Mucosa of rectum (tissue), 2 donors: ENCODE measurements around the gene RFX7.
"Not testable (repeated sequence)": the region's sequence is repeated elsewhere in the genome, so short reads cannot be mapped to it uniquely, and the experiment has no call there.

Experiments used
- H3K27ac ChIP-seq, 2 donors: one replicate each; pipeline ENCODE4 v1.7.0; 2013; ENCODE audit warnings: inconsistent platforms in 2 of 2, low read depth in 2 of 2, low read length in 2 of 2
- H3K27me3 ChIP-seq, 2 donors: one replicate each; pipeline ENCODE4 v1.7.0; 2013; ENCODE audit warnings: low read length in 2 of 2; ENCODE audit not compliant: control insufficient read depth in 2 of 2, insufficient read depth in 2 of 2
- H3K36me3 ChIP-seq, 2 donors: one replicate each; pipeline ENCODE4 v1.7.0; 2013; ENCODE audit warnings: low read length in 2 of 2; ENCODE audit not compliant: control insufficient read depth in 2 of 2, insufficient read depth in 2 of 2
- H3K4me1 ChIP-seq, 2 donors: one replicate each; pipeline ENCODE4 v1.7.0; 2013; ENCODE audit warnings: low read length in 2 of 2, mild to moderate bottlenecking in 1 of 2; ENCODE audit not compliant: control insufficient read depth in 2 of 2, insufficient read depth in 2 of 2
- H3K4me3 ChIP-seq, 2 donors: one replicate each; pipeline ENCODE4 v1.7.0; 2013; ENCODE audit warnings: low read length in 2 of 2
- H3K9ac ChIP-seq, 2 donors: one replicate each; pipeline ENCODE4 v1.7.0; 2013; ENCODE audit warnings: low read length in 2 of 2, low read depth in 1 of 2, mild to moderate bottlenecking in 1 of 2
- H3K9me3 ChIP-seq, 2 donors: one replicate each; pipeline ENCODE4 v1.7.0; 2013; ENCODE audit warnings: low read length in 2 of 2; ENCODE audit not compliant: control insufficient read depth in 2 of 2
- donor health status: healthy.
- donor health status: Normal muscosa, but diverticular disease.

Gene RFX7

GRCh38 chr15:56207711-56208110 lies 36.0 kb downstream of the RFX7 start:
- Histone ChIP-seq H3K36me3 (no peaks in the 10 kb centered on the region), H3K4me3 (no peak overlapping the region), H3K9me3 (no peaks in the 10 kb centered on the region), H3K4me1 (no peaks in the 10 kb centered on the region), H3K9ac (no peak overlapping the region), H3K27me3 (no peaks in the 10 kb centered on the region), H3K27ac (no peak overlapping the region)

GRCh38 chr15:56207092-56207491 lies 36.6 kb downstream of the RFX7 start:
- no peaks in the 10 kb centered on the region for H3K27me3 ChIP-seq
- no peak overlapping the region for H3K9ac ChIP-seq
- H3K4me1 ChIP-seq = no peaks in the 10 kb centered on the region
- H3K27ac ChIP-seq = no peak overlapping the region
- H3K36me3 ChIP-seq = no peaks in the 10 kb centered on the region
- H3K4me3 ChIP-seq = no peak overlapping the region
- H3K9me3 ChIP-seq = no peaks in the 10 kb centered on the region

- H3K9ac ChIP-seq = no peak overlapping the region
- H3K36me3 ChIP-seq = no peaks in the 10 kb centered on the region
- no peak overlapping the region for H3K27ac ChIP-seq
Observed at GRCh38 chr15:56205061-56205876, 38.4 kb downstream of the RFX7 start.

GRCh38 chr15:56203312-56203922 lies 40.3 kb downstream of the RFX7 start:
- not testable (repeated sequence) for H3K4me3 ChIP-seq, H3K9ac ChIP-seq, H3K27me3 ChIP-seq, H3K4me1 ChIP-seq, H3K9me3 ChIP-seq, H3K27ac ChIP-seq, H3K36me3 ChIP-seq

More at GRCh38 chr15:56205061-56205876, 38.4 kb downstream of the RFX7 start:
- H3K4me1 ChIP-seq = no peaks in the 10 kb centered on the region
- H3K9me3 ChIP-seq = no peaks in the 10 kb centered on the region
- no peaks in the 10 kb centered on the region for H3K27me3 ChIP-seq
- H3K4me3 ChIP-seq = no peak overlapping the region

- no peak overlapping the region for H3K9ac ChIP-seq
- H3K4me1 ChIP-seq = no peaks in the 10 kb centered on the region
- H3K9me3 ChIP-seq = no peaks in the 10 kb centered on the region
- H3K27me3 ChIP-seq = no peaks in the 10 kb centered on the region
- H3K27ac ChIP-seq = no peak overlapping the region
- H3K36me3 ChIP-seq = no peaks in the 10 kb centered on the region
- H3K4me3 ChIP-seq = no peak overlapping the region
Observed at GRCh38 chr15:56202701-56203100, 41.0 kb downstream of the RFX7 start.

- Histone ChIP-seq H3K4me1 (no peaks in the 10 kb centered on the region), H3K9ac (no peak overlapping the region), H3K27ac (no peak overlapping the region), H3K27me3 (no peaks in the 10 kb centered on the region), H3K9me3 (no peaks in the 10 kb centered on the region), H3K4me3 (no peak overlapping the region), H3K36me3 (no peaks in the 10 kb centered on the region)
Observed at GRCh38 chr15:56199038-56199437, 44.6 kb downstream of the RFX7 start.

GRCh38 chr15:56194035-56194434 lies 49.6 kb downstream of the RFX7 start:
- H3K4me1 ChIP-seq = no peaks in the 10 kb centered on the region
- H3K9ac ChIP-seq = no peak overlapping the region
- H3K4me3 ChIP-seq = no peak overlapping the region
- no peak overlapping the region for H3K27ac ChIP-seq
- no peaks in the 10 kb centered on the region for H3K9me3 ChIP-seq
- H3K27me3 ChIP-seq = no peaks in the 10 kb centered on the region
- no peaks in the 10 kb centered on the region for H3K36me3 ChIP-seq

- H3K9me3 ChIP-seq = no peaks in the 10 kb centered on the region
- H3K36me3 ChIP-seq = no peaks in the 10 kb centered on the region
- H3K4me1 ChIP-seq = no peaks in the 10 kb centered on the region
- H3K9ac ChIP-seq = no peak overlapping the region
- no peak overlapping the region for H3K4me3 ChIP-seq
- H3K27me3 ChIP-seq = no peaks in the 10 kb centered on the region
- H3K27ac ChIP-seq = no peak overlapping the region
Observed at GRCh38 chr15:56192659-56193442, 50.8 kb downstream of the RFX7 start.

- no peak overlapping the region for H3K9ac ChIP-seq
- no peak overlapping the region for H3K4me3 ChIP-seq
- no peak overlapping the region for H3K27ac ChIP-seq
- H3K36me3 ChIP-seq = no peaks in the 10 kb centered on the region
- H3K4me1 ChIP-seq = no peaks in the 10 kb centered on the region
- no peaks in the 10 kb centered on the region for H3K27me3 ChIP-seq
- no peaks in the 10 kb centered on the region for H3K9me3 ChIP-seq
Observed at GRCh38 chr15:56187665-56188064, 56.0 kb downstream of the RFX7 start.

GRCh38 chr15:56185980-56186379 lies 57.7 kb downstream of the RFX7 start:
- H3K27me3 ChIP-seq = no peaks in the 10 kb centered on the region

More at GRCh38 chr15:56185980-56186379, 57.7 kb downstream of the RFX7 start:
- Histone ChIP-seq H3K4me3 (no peak overlapping the region), H3K4me1 (no peaks in the 10 kb centered on the region), H3K9ac (no peak overlapping the region), H3K9me3 (no peaks in the 10 kb centered on the region), H3K27ac (no peak overlapping the region), H3K36me3 (no peaks in the 10 kb centered on the region)
